CD1c-positive myeloid dendritic cell (primary cell): ENCODE results near the gene INPP5K.
A peak's percentile ranks its signal among the peaks of the same experiment; 100 is the strongest.
"Not testable (repeated sequence)": the region's sequence is repeated elsewhere in the genome, so short reads cannot be mapped to it uniquely, and the experiment has no call there.

Experiments
- DNase-seq: peaks from one replicate; pipeline ENCODE4 v3.0.0-alpha.2; 2016; ENCODE audit errors: extremely low spot score

Gene INPP5K

DNA sequence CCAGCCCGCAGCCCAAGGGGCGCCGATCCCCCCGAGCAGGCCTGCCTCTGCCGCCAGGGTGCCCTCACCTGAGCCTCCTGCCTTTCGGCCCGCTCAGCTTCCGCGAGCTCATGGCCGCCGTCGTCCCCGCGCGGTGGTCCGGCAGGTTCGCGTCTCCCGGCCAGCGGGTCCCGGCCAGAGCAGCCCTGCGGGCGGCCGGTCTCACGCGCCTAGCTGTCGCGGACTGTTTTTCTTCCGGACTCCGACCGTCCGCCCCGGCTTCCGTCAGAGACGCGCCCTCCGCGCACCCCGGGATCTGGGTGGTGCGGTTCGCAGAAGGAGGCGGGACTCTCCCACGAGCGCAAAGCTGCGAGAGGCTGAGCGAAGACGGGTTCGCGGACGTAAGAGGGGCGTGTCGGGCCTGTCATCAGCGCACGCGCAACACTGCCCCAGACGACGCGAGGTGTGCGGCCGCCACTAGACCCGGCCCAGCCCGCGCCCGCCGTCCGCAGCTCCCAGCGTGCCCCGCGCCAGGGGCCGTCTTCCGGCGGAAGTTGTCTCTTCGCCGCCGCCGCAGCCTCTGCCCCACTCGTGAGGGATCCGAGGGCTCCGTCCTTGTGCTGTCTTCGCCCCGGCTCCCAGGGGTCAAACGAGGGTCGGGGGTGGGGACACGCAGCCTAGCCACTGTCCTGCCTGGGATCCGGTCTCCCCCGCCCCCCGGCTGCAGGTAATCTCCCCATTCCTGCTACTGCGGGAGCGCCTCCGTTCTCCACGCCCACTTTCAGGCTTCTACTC, at the start of gene INPP5K:
Gene INPP5K, minus strand, starts transcription at position 225 of the 774 bp plus-strand sequence. Its CDS starts 113 bp downstream, at position 112.
- peak; percentile 99 for DNase-seq

DNA sequence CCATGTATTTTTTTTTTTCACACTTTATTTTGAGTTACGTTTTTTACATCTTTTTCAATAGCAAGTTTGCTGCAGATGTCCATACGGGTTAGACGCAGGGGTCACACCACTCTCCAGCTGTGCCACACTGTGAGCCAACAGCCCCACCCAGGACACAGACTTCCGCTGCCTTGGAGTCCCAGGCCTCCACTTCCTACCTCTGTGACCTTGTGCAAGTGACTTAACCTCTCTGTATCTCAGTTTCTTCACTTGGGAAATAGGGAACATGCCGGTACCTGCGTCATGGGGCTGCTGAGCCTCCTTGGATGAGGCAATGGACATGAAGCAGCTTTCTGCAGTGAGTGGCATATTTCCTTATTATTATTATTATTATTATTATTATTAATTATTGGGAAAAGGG, 49.5 kb upstream of the INPP5K start:
- peak; percentile 58 for DNase-seq

DNA sequence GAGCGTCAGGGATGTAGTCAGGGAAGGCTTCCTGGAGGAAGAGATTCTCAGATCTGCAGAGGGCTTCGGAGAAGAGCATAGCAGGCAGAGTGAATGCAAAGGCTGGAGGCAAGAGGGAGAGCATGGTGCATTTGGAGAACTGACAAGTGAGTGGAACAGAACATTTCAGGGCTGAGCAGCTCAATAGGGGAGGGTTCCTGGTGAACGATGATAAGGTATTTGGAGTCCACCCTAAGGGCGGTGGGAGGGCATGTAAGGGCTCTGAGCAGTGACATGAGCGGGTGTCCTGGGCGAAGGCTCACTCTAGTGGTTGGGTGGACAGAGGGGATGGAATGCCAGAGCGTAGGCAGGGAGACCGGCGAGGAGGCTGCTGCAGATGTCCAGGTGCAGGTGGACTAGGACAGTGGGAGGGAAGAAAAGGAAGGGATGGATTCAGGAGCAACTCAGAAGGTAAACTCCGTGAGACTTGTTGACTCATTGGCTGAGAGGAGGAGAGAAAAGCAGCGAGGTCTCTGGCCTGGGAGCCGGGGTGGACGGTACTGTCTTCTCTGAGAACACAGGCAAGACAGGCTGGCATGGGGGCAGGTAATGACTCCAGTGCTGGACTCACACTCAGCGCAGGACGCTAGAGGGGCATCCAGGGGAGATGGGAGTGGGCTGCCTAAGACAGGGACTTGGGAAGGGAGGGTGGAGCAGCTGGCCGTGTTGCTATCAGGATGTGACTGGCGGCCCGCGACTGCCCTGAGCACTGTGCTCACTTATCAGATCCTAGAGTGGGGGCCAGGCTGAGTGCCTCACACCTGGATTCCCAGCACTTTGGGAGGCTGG, 47.6 kb upstream of the INPP5K start:
- no peak for DNase-seq

DNA sequence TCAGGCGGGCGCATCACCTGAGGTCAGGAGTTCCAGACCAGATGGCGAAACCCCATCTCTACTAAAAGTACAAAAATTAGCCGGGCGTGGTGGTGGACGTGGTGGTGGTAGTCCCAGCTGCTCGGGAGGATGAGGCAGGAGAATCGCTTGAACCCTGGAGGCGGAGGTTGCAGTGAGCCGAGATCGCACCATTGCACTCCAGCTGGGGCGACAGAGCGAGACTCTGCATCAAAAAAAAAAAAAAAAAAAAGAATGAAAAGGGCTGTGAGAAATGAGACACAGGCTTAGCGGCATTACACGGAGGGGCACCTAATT, 47.0 kb upstream of the INPP5K start:
- DNase-seq, result not testable (repeated sequence)

DNA sequence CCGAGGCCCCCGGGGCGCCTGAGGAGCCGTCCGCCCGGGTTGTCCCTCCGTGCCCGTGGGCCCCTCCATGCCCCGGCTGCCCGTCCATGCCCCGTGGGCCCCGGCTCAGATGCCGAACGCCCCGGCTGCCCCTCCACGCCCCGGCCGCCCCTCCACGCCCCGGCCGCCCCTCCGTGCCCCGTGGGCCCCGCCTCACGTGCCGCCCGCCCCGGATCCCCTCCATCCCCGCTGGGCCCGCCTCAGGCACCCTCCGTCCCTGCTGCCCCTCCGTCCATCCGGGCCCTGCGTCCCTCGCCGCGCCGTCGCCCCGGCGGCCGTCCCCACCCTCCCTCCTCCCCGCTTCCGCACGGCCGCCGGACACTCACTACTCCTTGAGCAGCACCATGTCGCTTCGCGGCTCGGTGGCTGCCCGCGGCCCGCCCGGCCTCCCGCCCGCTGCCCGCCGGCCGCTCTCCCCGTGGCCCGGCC, 45.8 kb upstream of the INPP5K start:
- DNase-seq, result no peak

DNA sequence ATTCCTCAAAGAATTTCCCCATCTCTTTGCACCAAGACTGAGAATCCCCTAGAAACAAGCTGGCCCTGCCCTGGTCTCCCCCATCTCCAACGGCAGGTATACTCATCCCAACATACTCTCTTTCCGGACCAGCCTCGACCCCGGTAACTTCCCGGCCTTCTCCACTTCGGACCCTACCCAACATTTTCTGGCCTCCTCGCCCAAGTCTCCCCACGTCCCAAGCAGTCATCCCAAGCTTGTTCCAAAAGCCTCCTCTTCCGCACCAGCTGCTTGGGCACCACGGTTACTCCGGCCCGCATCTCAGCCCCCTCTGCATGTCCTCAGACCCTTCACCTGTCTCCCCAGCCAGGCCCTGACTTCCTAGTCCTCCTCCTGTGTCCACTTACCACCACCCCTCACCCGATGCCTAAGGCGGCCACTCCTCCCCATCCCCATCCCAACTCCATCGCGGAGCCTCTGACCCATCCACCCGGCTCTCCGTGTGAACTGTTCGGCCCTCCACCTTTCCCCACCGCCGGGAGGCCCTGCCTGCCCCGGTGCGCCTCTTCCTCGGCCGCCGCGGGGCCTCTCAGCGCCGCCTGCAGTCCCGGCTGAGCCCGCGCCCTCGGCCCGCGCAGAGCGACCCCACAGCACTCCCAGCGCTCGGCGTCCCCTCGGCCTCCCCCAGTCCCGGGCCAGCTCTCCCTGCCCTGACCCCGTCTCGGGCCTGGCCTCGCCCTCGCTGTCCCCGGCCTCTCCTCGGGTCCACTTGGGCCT, 45.2 kb upstream of the INPP5K start:
- no peak for DNase-seq

DNA sequence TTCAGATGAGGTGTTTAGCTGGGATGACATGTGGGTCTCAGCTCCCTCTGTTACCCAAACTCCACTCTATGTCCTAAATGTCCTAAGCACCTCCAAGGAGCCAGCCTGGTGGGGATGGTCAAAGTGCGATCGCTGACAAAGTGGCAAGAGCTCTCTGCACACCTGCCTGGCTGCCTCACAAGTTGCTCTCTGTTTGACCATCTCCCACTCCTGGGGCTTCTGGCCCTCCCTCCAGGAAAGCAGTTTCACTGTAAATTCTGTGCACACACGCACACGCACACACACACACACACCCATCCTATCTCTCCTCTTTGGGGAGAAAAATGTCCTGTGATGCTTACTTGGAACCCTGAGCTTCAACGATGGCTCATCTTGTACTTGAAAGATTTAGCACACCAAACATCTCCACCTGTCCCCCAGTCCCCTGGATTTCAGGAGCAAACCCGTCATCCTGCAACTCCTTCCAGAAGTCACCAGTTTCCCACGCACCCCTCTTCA, 44.5 kb upstream of the INPP5K start:
- DNase-seq, result no peak

DNA sequence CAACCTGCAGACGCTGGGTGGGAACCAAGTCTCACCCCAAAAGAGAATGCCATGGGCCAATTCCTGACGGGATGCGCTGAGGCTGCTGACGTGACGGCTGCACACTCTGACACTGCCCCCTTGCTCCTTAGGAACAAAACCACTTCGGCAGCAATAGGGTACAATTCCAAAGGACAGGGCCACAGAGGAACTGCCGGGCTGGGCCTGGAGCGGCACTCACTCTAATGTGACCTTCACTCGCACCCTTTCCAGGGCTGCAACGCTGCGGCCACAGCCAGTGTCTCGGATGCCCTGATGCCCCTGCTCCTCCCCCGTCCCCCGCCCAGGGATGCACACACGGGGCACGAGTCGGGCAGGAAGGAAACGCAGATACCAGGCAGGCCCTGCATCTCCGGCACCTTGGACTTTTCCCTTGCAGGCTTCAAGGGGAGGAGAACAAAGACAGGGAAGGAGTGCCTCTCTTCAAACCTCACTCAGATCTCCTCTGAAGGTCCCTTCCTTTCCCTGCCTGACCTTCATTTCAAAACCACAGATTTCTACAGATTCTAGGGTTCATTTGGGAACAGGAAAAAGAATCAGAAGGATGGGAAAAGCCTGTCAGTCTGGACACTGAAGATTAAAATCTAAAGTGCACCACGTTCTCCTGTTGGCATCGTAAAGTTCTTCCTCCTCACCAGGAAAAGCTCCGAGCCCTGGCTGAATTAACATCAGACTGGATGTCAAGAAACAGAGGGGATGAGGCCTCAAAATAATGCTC, 43.9 kb upstream of the INPP5K start:
- DNase-seq, result no peak

DNA sequence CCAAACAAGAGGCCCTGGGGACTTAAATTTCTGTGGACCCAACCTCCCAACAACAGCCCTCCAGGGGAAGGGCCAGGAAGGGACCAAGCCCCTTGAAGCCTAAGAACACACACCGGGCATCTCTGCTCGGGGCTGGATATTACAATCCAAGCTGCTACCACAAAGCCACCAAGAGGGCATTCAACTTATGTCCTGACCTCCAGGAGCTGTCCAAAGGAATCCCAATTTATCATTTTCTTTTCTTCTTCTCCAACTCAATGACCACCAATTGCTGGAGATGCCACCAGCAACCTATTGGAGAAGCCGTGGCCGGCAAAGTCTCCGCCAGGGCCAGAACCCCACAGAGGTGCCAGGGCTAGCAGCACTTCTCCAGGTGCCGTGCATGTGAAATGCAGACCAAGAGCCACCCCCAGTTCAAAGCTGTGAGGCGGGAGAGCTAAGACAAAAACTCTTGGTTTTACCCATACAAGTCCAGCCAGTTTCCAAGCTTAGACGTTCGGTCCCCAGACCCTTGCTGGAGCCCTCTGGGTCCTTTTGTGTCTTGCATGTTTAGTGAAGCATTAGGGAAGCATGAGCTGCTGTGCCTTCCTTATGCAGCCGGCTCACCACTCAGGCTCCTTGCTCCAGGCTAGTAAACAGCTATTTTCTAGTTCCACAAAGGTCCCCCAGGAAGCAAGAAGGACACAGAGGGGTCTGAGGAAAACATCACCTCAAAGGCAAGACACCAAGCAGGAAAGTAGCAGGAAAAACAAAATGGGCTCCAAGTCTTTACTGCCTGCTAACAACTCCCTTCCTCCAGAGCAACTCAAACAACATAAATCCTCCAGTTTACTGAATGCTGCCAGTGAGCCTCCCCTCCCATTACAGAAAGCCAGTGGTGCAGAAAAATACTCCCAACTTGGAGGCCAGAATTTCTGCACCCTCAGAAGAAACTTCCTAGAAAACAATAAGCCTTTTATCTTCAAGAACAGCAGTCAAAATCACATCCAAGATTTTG, 42.9 kb upstream of the INPP5K start:
- no peak for DNase-seq

DNA sequence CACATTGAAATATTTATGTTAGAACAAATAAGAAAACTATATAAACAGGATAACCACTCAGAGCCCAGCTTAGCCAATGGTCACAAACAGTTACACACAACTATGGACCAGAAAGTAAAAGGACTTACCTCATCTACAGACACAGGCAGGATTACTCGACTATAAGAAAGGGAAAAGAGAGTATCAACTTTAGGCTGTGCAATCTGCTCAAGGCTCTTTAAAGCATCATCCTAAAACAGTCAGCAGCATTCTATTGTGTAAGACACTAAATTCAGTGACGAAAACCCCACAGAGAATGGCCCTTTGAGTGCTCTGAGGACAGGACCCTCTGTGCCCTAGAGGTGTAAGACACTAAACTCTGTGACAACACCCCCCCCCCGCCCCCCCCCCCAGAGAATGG, 42.0 kb upstream of the INPP5K start:
- DNase-seq, result no peak

DNA sequence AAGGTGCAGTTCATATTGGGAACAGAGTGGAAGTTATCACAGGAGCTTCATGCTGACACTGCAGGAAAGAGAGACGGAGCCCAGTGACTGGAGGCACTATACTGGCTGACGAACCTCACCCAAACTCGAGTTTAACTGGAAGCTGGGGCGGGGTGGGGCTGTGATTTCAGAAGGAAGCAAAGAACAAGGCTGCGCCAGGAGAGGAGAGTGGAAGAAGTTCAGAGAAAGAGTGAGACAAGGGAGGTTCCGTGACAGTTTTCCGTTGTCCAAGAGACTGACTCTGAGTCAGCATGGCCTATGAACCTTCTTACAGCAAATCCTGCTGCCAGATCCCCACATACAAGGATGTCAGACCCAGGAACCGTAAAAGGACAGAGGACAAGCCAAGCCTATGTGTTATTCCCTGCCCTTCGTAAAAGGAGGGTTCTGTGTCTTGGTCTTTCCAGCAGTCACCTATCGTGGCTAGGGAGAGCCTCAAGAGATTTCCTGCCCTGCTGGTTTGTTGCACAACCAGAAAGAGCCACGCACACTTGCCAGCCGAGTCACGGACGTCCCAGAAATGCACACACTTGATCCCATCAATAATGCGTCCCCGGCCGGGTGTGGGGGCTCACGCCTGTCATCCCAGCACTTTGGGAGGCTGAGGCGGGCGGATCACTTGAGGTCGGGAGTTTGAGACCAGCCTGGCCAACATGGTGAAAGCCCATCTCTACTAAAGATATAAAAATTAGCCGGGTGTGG, 41.1 kb upstream of the INPP5K start:
- DNase-seq, result no peak

DNA sequence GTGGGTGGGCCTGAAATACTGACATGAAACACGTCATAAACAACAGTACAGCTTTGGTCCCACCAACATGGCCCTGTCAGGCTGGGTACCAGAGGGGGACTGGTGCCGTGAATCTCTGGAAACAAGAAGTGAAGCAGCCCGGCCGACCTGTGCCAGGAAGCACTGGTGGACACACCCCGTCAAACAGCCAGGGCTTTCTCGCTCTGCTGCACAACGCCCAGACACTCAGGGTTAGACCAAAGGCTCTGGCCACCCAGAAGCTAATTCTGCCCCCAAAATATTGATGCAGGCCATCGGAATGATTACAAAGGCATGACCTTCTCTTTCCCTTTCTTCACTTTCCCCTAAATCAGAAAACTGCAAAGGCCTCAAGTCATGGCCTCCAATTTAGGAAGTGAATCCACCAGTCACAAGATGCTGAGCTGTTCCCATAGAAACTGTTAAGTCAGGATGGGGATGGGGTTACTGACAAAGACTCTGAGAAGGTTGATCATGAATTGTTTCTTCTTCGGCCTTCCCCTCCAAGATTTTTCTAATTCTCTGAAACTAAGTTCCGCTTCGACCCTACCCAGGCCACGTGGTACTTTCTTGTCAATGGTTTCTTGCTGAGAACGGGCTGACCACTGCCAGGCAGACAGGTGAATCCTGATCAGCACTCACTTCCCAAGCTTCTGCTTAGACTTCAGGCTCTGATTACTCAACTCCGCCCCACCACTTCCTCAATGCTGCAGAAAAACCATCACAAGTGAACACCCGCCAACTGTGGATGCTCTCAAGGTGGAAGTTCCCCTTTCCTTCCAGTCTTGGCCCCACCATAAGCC, 39.4 kb upstream of the INPP5K start:
- peak; percentile 89 for DNase-seq

DNA sequence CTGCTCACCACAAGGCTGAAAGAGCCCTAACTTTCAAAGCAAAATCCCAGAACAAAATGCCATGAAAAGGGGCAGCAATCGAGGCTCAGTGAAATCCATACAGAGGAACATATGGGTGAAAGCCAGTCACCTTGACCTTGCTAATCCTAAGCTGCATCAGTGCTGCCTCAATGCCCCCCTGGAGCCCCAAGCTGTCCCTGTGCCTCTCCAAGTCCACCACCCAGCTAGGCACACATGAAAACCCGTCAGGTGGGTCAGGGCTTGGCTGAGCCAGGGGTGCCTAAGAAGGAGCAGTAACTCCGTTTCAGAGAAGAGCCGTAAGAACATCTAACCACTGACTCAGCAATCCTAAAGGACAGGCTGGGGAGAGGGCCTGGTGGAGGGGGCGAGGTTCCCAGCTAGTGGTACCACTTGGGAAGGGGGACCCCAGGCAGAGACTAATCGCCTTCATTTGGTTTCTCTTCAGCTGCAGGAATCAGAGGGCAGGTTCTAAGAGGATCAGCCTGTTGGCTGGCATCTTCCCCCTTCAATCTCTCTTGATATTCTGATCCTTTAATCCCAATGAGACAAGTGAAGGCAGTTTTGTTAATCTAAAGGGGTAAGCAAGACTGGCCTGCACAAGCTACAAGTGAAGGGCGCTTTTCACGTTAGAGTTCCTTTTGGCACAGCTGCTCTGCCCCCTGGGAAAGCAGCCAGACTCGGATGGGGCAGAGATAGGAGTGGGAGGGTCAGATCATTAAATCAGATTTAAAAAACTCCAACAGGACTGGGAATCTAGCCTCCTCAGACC, 38.5 kb upstream of the INPP5K start:
- no peak for DNase-seq

DNA sequence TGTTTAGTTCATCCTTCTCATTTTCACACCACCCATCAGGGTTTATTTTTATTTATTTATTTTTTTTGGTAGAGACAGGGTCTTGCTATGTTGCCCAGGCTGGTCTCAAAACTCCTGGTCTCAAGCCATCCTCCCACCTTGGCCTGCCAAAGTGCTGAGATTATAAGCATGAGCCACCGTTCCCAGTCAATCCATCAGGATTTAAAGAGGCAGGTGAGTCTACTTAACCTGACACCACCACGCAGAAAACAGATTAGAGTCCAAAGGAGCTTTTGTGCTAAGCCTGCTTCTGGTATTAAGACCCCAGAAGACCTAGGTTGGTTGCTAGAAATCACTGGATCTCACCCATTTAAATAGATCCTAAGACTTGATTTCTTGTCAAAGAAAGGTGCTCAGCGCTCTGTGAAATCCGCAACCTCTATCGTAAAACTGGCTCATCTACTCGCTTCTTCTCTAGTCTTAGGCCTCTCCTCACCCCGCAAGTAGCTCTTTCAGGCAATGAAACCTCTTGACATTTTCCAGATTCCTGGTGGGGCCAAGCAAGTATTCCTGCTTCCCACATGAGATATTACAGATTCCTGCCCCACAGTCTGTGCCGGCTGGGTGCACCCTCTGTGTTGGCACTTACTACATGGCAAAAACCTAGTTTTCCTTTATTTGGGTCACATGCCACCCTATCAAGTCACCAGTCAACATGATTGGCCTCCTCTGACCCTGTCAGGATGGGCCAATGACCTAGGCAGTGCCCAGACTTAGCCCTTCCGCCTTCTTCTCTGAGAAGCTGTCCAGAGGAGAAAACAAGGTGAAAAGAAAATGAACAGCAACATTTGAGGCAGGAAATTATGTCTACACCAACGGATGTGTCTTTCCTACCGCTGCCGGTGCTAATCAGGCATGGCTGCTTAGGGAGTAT, 37.2 kb upstream of the INPP5K start:
- DNase-seq, result no peak

DNA sequence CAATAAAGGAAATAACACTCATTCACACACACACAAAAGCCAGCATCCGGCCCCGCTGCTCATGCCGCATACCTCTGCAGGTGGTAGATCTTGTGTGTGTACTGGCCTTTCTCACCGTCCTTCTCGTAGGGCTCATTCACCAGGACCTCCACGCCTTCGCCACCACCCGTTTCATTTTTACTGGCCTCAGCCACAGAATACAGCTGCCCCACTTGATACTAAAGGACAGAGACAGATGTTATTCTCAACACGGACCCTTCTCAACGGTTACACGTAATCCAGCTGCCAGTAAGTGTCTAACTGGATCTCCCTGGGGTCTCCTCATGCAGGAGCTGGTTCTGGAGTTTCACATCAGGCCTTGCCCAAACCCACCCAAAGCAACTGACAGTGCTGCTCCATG, 36.5 kb upstream of the INPP5K start:
- no peak for DNase-seq

DNA sequence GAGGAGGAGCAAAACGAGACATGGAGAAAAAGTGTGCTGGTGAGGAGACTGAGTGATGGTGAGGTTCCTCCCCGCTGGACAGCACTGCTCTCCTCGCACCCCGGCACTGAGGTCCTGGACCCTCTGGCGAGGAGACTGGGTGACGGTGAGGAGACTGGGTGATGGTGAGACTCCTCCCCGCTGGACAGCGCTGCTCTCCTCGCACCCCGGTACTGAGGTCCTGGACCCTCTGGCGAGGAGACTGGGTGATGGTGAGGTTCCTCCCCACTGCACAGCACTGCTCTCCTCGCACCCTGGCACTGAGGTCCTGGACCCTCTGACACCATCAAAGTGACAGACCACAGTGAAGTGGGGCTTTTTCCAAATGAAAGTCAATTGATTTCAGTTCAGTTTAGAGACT, 35.3 kb upstream of the INPP5K start:
- no peak for DNase-seq

DNA sequence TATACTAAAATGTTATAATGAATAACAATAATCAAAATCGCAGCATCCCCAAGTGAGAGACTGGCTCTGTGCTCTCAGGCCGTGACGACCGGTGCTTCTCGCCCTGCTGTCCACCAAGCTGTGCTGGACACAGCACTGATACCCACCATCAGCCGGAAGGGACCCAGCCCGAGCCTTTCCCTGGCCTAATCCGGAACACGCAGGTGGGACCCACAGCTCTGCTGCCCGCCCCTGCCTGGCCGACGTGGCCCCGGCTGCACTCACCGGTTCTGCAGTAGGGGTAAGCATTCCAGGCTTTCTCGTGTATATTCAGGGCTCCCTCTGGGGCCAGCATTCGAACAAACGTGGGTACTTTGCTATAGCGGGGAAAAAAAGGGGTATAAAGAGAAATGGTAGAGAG, 31.6 kb upstream of the INPP5K start:
- no peak for DNase-seq
